Heart right ventricle (tissue), 16 donors: ENCODE data around the gene RPL28. TPM values are rescaled to one million over a fixed set of nuclear protein-coding genes. Genes with fewer than 3 reads are reported as not detected.

Experiments used
- ATAC-seq, 8 donors: fragments of 200-7000 bp; cut with Tn5 transposase; one replicate each; pipeline ENCODE4 v1.9.1; 2020; ENCODE audit warnings: mild to moderate bottlenecking in 8 of 8, moderate library complexity in 8 of 8, moderate number of reproducible peaks in 1 of 8
- DNase-seq, 2 donors: peaks; one replicate each; pipeline ENCODE4 v3.0.0-alpha.2; 2020
- H3K27ac ChIP-seq, 10 donors: fragments of 200-600 bp; sonication (generic) in 2 of 10; one replicate each; pipeline versions ENCODE4 v1.5.0 to v1.8.0; 2020 to 2022; ENCODE audit warnings: mild to moderate bottlenecking in 3 of 10
- H3K27me3 ChIP-seq, 7 donors: fragments of 200-600 bp; one replicate each; pipeline ENCODE4 v1.8.0; 2021 to 2022; ENCODE audit warnings: mild to moderate bottlenecking in 2 of 7
- H3K36me3 ChIP-seq, 9 donors: fragments of 200-600 bp; sonication (generic) in 1 of 9; one replicate each; pipeline versions ENCODE4 v1.5.0 to v1.8.0; 2020 to 2022; ENCODE audit warnings: mild to moderate bottlenecking in 2 of 9
- H3K4me1 ChIP-seq, 9 donors: fragments of 200-600 bp; sonication (generic) in 1 of 9; one replicate each; pipeline versions ENCODE4 v1.5.0 to v1.8.0; 2020 to 2022; ENCODE audit warnings: mild to moderate bottlenecking in 4 of 9
- H3K4me3 ChIP-seq, 10 donors: fragments of 200-600 bp; sonication (generic) in 2 of 10; one replicate each; pipeline versions ENCODE4 v1.5.0 to v1.8.0; 2020 to 2022; ENCODE audit warnings: mild to moderate bottlenecking in 7 of 10, moderate library complexity in 2 of 10
- H3K9me3 ChIP-seq, 11 donors: fragments of 200-600 bp in 10 of 11; sonication (generic) in 2 of 11; one replicate each; pipeline versions ENCODE4 v1.5.0 to v1.8.0; 2013 to 2022; ENCODE audit warnings: mild to moderate bottlenecking in 2 of 11, control low read depth in 1 of 11, moderate library complexity in 1 of 11
- WGBS, 2 donors: extraction: QIAGEN DNeasy Blood & Tissue Kit; methylation state at CpG; one replicate each; pipeline ENCODE4 v1.1.7; 2013; ENCODE audit warnings: inconsistent platforms in 1 of 2; 5-methylcytosine and 5-hydroxymethylcytosine counted together
- intact Hi-C, 10 donors: fragments of 100-400 bp; cut with DNase I; formaldehyde crosslinking; loops; one replicate each; pipeline versions ENCODE4 v1.11.1 to v1.14.2; 2022
- polyA plus RNA-seq, 2 donors: library from polyadenylated mRNA; stranded (reverse); fragments of 200-250 nt; gene quantifications; one replicate each; pipeline ENCODE4 v1.2.3, GENCODE V29; 2013
- total RNA-seq, 10 donors: library from RNA; stranded (reverse); fragmentation: NEBNext Ultra II Directional in 3 of 10; extraction: Animal tissue kit (Norgen Biotek cat#: 25700) in 3 of 10; gene quantifications; one replicate each; pipeline versions ENCODE4 v1.2.1 to v1.2.4, GENCODE V29; 2021 to 2023
- TF ChIP-seq, protein P1 (sequence below), 9 donors: fragments of 200-600 bp; sonication (generic) in 2 of 9; IDR thresholded peaks; one replicate each; pipeline versions ENCODE4 v1.5.0 to v1.8.0; 2021 to 2022; ENCODE audit warnings: antibody characterized with exemption in 9 of 9, mild to moderate bottlenecking in 5 of 9, moderate library complexity in 1 of 9
- donor health status: Arrhythmogenic right ventricular cardiomyopathy.
- donor health status: ischemic (EF 13 %, LVEDD 7.1; RV severe dilation, severe dysfunction).
- donor health status: healthy with polysubstance abuse.
- donor health status: DM: no; HTN: yes; CAD: no.
- donor health status: DM: no; HTN: no; CAD: no.
- donor health status: ischemic (EF 25% LVEDD 6.9; RV normal size, moderate dysfunction).
- donor health status: ischemic (EF 25% LVEDD 5.7; RV mildly dilated, moderate dysfunction).
- donor health status: healthy.
- donor health status: DM: yes; HTN: yes; CAD: no.
- donor health status: Ischemic cardiomyopathy.
- donor health status: ischemic (EF 35%, LVEDD 5.7; RV mildly dilated, moderate dysfunction).
- donor health status: nonischemic (EF 11% LVEDD 7.7; RV severe dilation, severe dysfunction).
- donor health status: DM: yes; HTN: yes; CAD: no.
- donor health status: PGD.
- donor health status: ischemic (EF 29% LVEDD 5.4; RV normal size, mild dysfunction).
- donor health status: nonischemic (EF 23%, LVEDD 6.1; RV moderate dilation, normal function).

RPL28 gene
- total and polyA plus RNA-seq, 12 donors: 473 to 1,617 (median 593) TPM

- Histone ChIP-seq H3K9me3 (no peaks in the 10 kb centered on the region), H3K4me3 (peak overlapping the region in 1 of 10 donors; percentile 10), H3K4me1 (peaks cover 0 to 20% (median 4%) of the 10 kb centered on the region in 9 donors), H3K36me3 (no peaks in the 10 kb centered on the region), H3K27ac (no peak overlapping the region), H3K27me3 (peaks cover 26 to 96% (median 90%) of the 10 kb centered on the region in 7 donors)
- intact Hi-C loops: no loop called here
- ATAC-seq (no peak), DNase-seq (no peak)
- 4 to 6% methylated on average over 21 of the region's 21 CpGs for WGBS, 2 donors
- TF ChIP-seq, protein P1, sequence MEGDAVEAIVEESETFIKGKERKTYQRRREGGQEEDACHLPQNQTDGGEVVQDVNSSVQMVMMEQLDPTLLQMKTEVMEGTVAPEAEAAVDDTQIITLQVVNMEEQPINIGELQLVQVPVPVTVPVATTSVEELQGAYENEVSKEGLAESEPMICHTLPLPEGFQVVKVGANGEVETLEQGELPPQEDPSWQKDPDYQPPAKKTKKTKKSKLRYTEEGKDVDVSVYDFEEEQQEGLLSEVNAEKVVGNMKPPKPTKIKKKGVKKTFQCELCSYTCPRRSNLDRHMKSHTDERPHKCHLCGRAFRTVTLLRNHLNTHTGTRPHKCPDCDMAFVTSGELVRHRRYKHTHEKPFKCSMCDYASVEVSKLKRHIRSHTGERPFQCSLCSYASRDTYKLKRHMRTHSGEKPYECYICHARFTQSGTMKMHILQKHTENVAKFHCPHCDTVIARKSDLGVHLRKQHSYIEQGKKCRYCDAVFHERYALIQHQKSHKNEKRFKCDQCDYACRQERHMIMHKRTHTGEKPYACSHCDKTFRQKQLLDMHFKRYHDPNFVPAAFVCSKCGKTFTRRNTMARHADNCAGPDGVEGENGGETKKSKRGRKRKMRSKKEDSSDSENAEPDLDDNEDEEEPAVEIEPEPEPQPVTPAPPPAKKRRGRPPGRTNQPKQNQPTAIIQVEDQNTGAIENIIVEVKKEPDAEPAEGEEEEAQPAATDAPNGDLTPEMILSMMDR (IDR thresholded peaks at IDR 0.05): no peak
These were observed 55.6 kb downstream of the RPL28 start for GRCh38 chr19:55441319-55441691.

GRCh38 chr19:55441692-55442321 is 56.1 kb downstream of the RPL28 start:
- intact Hi-C loops: no loop called here
- H3K4me3 ChIP-seq: no peak overlapping the region
- ATAC-seq (no peak), DNase-seq (no peak)
- TF ChIP-seq, protein P1 (IDR thresholded peaks at IDR 0.05): no peak
- peaks cover 26 to 96% (median 92%) of the 10 kb centered on the region in 7 donors for H3K27me3 ChIP-seq
- H3K27ac ChIP-seq: no peak overlapping the region
- peaks cover 0 to 20% (median 4%) of the 10 kb centered on the region in 9 donors for H3K4me1 ChIP-seq
- WGBS, 2 donors: 1 to 3% methylated on average over 39 of the region's 39 CpGs
- no peaks in the 10 kb centered on the region for H3K9me3 ChIP-seq
- no peaks in the 10 kb centered on the region for H3K36me3 ChIP-seq

- intact Hi-C loops: no loop called here
- Histone ChIP-seq H3K4me3 (no peak overlapping the region), H3K4me1 (peaks cover 0 to 20% (median 4%) of the 10 kb centered on the region in 9 donors), H3K27ac (no peak overlapping the region), H3K36me3 (no peaks in the 10 kb centered on the region), H3K27me3 (peaks cover 26 to 96% (median 89%) of the 10 kb centered on the region in 7 donors), H3K9me3 (no peaks in the 10 kb centered on the region)
- TF ChIP-seq, protein P1 (IDR thresholded peaks at IDR 0.05): no peak
- 1% methylated on average over 65 to 72 of the region's 72 CpGs for WGBS, 2 donors
- DNase-seq (no peak), ATAC-seq (no peak)
These were observed 56.7 kb downstream of the RPL28 start for GRCh38 chr19:55442372-55442961.

GRCh38 chr19:55443045-55443823 is 57.5 kb downstream of the RPL28 start, which contains the start of gene SHISA7:
SHISA7 (minus strand) TSS chr19:55443300; CDS start chr19:55442863, 437 bp downstream.
- Histone ChIP-seq H3K36me3 (no peaks in the 10 kb centered on the region), H3K4me3 (no peak within 1 kb of the TSS), H3K27me3 (peaks cover 26 to 92% (median 81%) of the 10 kb centered on the region in 7 donors), H3K27ac (no peak within 1 kb of the TSS), H3K4me1 (peaks cover 0 to 20% (median 4%) of the 10 kb centered on the region in 9 donors), H3K9me3 (no peaks in the 10 kb centered on the region)
- 2 to 4% methylated on average over 43 of the region's 43 CpGs for WGBS, 2 donors
- intact Hi-C loops: no loop called here
- TF ChIP-seq, protein P1 (IDR thresholded peaks at IDR 0.05): no peak
- DNase-seq (no peak), ATAC-seq (no peak)
